Ovary (tissue), 3 donors: ENCODE results near the gene SFTPA2.

Source experiments
- CTCF ChIP-seq, 3 donors: fragments of 450-650 bp in 2 of 3; fragments of 200-600 bp in 1 of 3; IDR thresholded peaks; one replicate each; pipeline versions ENCODE4 v1.5.1 to v1.8.0; 2016 to 2022; ENCODE audit warnings: antibody characterized with exemption in 3 of 3, mild to moderate bottlenecking in 1 of 3
- POLR2A ChIP-seq: fragments of 450-650 bp; IDR thresholded peaks from one replicate; pipeline ENCODE4 v1.6.1; 2017; ENCODE audit warnings: antibody characterized with exemption, mild to moderate bottlenecking, moderate library complexity
- donor health status: DM: no; HTN: no; CAD: no.

GRCh38 chr10:79602953-79603352 is 42.7 kb upstream of the SFTPA2 start:
- no peak for TF ChIP-seq CTCF (IDR thresholded peaks at IDR 0.05)
- TF ChIP-seq POLR2A = no peak
